K562 (cell line): ENCODE data around the gene ADAMTS14. TPM values are rescaled to one million over a fixed set of nuclear protein-coding genes. Genes with fewer than 3 reads are reported as not detected.

Source experiments
- ATAC-seq: fragments of 200-7000 bp; cut with Tn5 transposase; 3 replicates; pipeline ENCODE4 v1.9.1; 2020; ENCODE audit warnings: moderate library complexity
- BruUV-seq: library from RNA; stranded (reverse); fragments of 400-500 nt; replicated peaks from 2 replicates; lab custom pipeline; 2021; lab: Mats Ljungman, UMichigan
- CTCF ChIA-PET: fragments of 300-600 bp; formaldehyde crosslinking; extraction: SDS; loops from one replicate; lab custom pipeline; 2021; ENCODE audit warnings: low intra/inter-chr PET ratio; lab: Yijun Ruan, JAX
- POLR2A ChIA-PET: fragments of 300-600, 350-650 bp; sonication (Branson Sonifier 250); formaldehyde crosslinking; extraction: SDS; loops from one replicate; lab custom pipeline; 2021; ENCODE audit warnings: antibody characterized with exemption, inconsistent platforms; lab: Yijun Ruan, JAX
- DNase-seq, 4 experiments: peaks; one replicate each; pipeline versions ENCODE4 v3.0.0 to v3.0.0-alpha.2; 2011 to 2018; ENCODE audit warnings: low spot score in 3 of 4, mixed read lengths in 3 of 4; ENCODE audit errors: extremely low read depth in 1 of 4
- FAIRE-seq: peaks from 2 replicates; lab custom pipeline; 2011; peaks lifted over from hg19 to GRCh38; lab: Jason Lieb, UNC
- H2AFZ ChIP-seq: 2 replicates; pipeline ENCODE4 v1.6.0; 2011; ENCODE audit warnings: low read depth, low read length, control low read depth, inconsistent platforms
- H3K27ac ChIP-seq: fragments of 200-600 bp; 3 replicates; pipeline ENCODE4 v1.8.0; 2011; ENCODE audit warnings: low read depth, mild to moderate bottlenecking, control low read depth, inconsistent platforms, low read length, moderate library complexity, mixed read lengths; ENCODE audit errors: extremely low read depth
- H3K27me3 ChIP-seq, 2 experiments: fragments of 300-600 bp in 1 of 2; 2 replicates in 1 of 2; 3 replicates in 1 of 2; pipeline versions ENCODE4 v1.6.0 to v1.8.0; 2011; ENCODE audit warnings: inconsistent platforms in 2 of 2, low read length in 2 of 2, mild to moderate bottlenecking in 1 of 2, mixed read lengths in 1 of 2, moderate library complexity in 1 of 2; ENCODE audit not compliant: control insufficient read depth in 2 of 2, insufficient read depth in 2 of 2
- H3K36me3 ChIP-seq: fragments of 300-600 bp; 3 replicates; pipeline ENCODE4 v1.8.0; 2011; ENCODE audit warnings: mild to moderate bottlenecking, low read length, inconsistent platforms; ENCODE audit not compliant: control insufficient read depth, insufficient read depth
- H3K4me1 ChIP-seq, 2 experiments: fragments of 200-600 bp in 1 of 2; replicated peaks in 1 of 2; 2 replicates in 1 of 2; 3 replicates in 1 of 2; pipeline versions ENCODE4 v1.5.1 to v1.8.0; 2011; ENCODE audit warnings: inconsistent platforms in 2 of 2, low read length in 2 of 2, mild to moderate bottlenecking in 1 of 2, mixed read lengths in 1 of 2, moderate library complexity in 1 of 2; ENCODE audit not compliant: control insufficient read depth in 2 of 2, insufficient read depth in 2 of 2
- H3K4me2 ChIP-seq: 2 replicates; pipeline ENCODE4 v1.6.1; 2011; ENCODE audit warnings: low read length, control low read depth, inconsistent platforms, mixed read lengths; ENCODE audit not compliant: insufficient read depth
- H3K4me3 ChIP-seq: fragments of 200-600 bp; sonication (generic), shearing (Covaris generic); 2 replicates; pipeline ENCODE4 v1.5.1; 2016; ENCODE audit warnings: control low read depth, inconsistent platforms
- H3K79me2 ChIP-seq: fragments of 200-600 bp; 3 replicates; pipeline ENCODE4 v1.8.0; 2011; ENCODE audit warnings: low read length, inconsistent platforms; ENCODE audit not compliant: control insufficient read depth, insufficient read depth
- H3K9ac ChIP-seq, 2 experiments: 2 replicates each; pipeline versions ENCODE4 v1.6.0 to v1.6.1; 2011; ENCODE audit warnings: low read depth in 2 of 2, low read length in 2 of 2, control low read depth in 1 of 2, inconsistent platforms in 1 of 2, mild to moderate bottlenecking in 1 of 2, mixed read lengths in 1 of 2; ENCODE audit not compliant: insufficient read depth in 1 of 2
- H3K9me1 ChIP-seq: one replicate; pipeline ENCODE4 v1.6.0; 2011; ENCODE audit warnings: inconsistent platforms, mild to moderate bottlenecking, low read length, moderate library complexity; ENCODE audit not compliant: control insufficient read depth, insufficient read depth
- H3K9me3 ChIP-seq: replicated peaks from 2 replicates; pipeline ENCODE4 v1.5.1; 2011; ENCODE audit warnings: low read depth, low read length, inconsistent platforms; ENCODE audit not compliant: control insufficient read depth, insufficient read depth
- H4K20me1 ChIP-seq: replicated peaks from 2 replicates; pipeline ENCODE4 v1.6.1; 2011; ENCODE audit warnings: low read length, inconsistent platforms, mixed read lengths; ENCODE audit not compliant: control insufficient read depth, insufficient read depth
- BCOR ChIP-seq: fragments of 450-650 bp; IDR thresholded peaks from 2 replicates; pipeline ENCODE4 v1.6.1; 2016
- E2F1 ChIP-seq: sonication (generic); formaldehyde crosslinking; IDR thresholded peaks from 2 replicates; pipeline ENCODE4 v1.8.1; 2023; ENCODE audit warnings: mild to moderate bottlenecking, missing genetic modification reagents, moderate library complexity
- KDM1A ChIP-seq, 2 experiments: fragments of 450-650 bp; IDR thresholded peaks; 2 replicates each; pipeline ENCODE4 v1.6.1; 2016; ENCODE audit warnings: mild to moderate bottlenecking in 2 of 2
- NCOA1 ChIP-seq: fragments of 450-650 bp; IDR thresholded peaks from 2 replicates; pipeline ENCODE4 v1.6.1; 2016; ENCODE audit warnings: low read depth
- PTBP1 ChIP-seq: fragments of 200-400 bp; formaldehyde crosslinking; IDR thresholded peaks from 2 replicates; pipeline ENCODE4 v1.6.1; 2017; ENCODE audit warnings: low read depth, low read length
- PURB ChIP-seq: sonication (generic); formaldehyde crosslinking; IDR thresholded peaks from 2 replicates; pipeline ENCODE4 v1.9.0; 2021; ENCODE audit warnings: low read depth, mild to moderate bottlenecking, missing genetic modification reagents
- RBM25 ChIP-seq: fragments of 200-400 bp; formaldehyde crosslinking; IDR thresholded peaks from 2 replicates; pipeline ENCODE4 v1.6.1; 2018; ENCODE audit warnings: low read length, low read depth, moderate library complexity; ENCODE audit not compliant: severe bottlenecking
- TOE1 ChIP-seq, 2 experiments: fragments of 450-650 bp in 1 of 2; sonication (generic) in 1 of 2; formaldehyde crosslinking in 1 of 2; IDR thresholded peaks; 2 replicates each; pipeline versions ENCODE4 v1.7.1 to v1.8.0; 2016 to 2022; ENCODE audit warnings: borderline replicate concordance in 2 of 2, mild to moderate bottlenecking in 2 of 2, antibody characterized with exemption in 1 of 2, inconsistent platforms in 1 of 2, low read depth in 1 of 2, missing genetic modification reagents in 1 of 2, moderate library complexity in 1 of 2
- ZNF121 ChIP-seq: sonication (generic); formaldehyde crosslinking; conservative IDR thresholded peaks from 2 replicates; pipeline ENCODE4 v1.8.0; 2022; ENCODE audit warnings: missing genetic modification reagents
- ZNF280B ChIP-seq: fragments of 250-450 bp; sonication (Bioruptor Pico); IDR thresholded peaks from 2 replicates; pipeline ENCODE4 v1.5.1; 2021; ENCODE audit warnings: mild to moderate bottlenecking
- ZNF75A ChIP-seq: fragments of 450-650 bp; formaldehyde crosslinking; IDR thresholded peaks from 2 replicates; pipeline ENCODE4 v1.4.0; 2020; ENCODE audit warnings: mild to moderate bottlenecking
- WGBS: fragments of 100-300 bp; shearing (Covaris generic); methylation state at CpG from one replicate; pipeline ENCODE4 v1.1.6; 2016; ENCODE audit warnings: low coverage, mixed read lengths; ENCODE audit not compliant: insufficient coverage; ENCODE audit errors: missing lambda C conversion rate; 5-methylcytosine and 5-hydroxymethylcytosine counted together
- in situ Hi-C: fragments of 300-500 bp; cut with MboI; formaldehyde crosslinking; loops from 4 replicates; pipeline ENCODE4 v1.15.0; 2018; ENCODE audit warnings: inconsistent platforms, mixed read lengths
- intact Hi-C: fragments of 100-400 bp; cut with micrococcal nuclease; formaldehyde crosslinking; loops from 2 replicates; pipeline ENCODE4 v1.14.2; 2022
- polyA plus RNA-seq, 8 experiments: library from polyadenylated mRNA; depleted of rRNA in 4 of 8; stranded (reverse) in 5 of 8; unstranded in 3 of 8; fragments of >200 nt; fragmentation: Nextera tagmentation in 2 of 8; fragmentation: Illumina TruSeq in 1 of 8; extraction: Ambion mirVana in 2 of 8; extraction: Trizol in 1 of 8; gene quantifications; 2 replicates each; pipeline versions ENCODE4 v1.2.1 to v1.2.3, GENCODE V29; 2011 to 2014; ENCODE audit warnings: inconsistent platforms in 1 of 8, missing spikeins in 1 of 8
- total RNA-seq, 7 experiments: library from RNA; depleted of rRNA in 6 of 7; stranded (reverse); fragments of >200 nt in 6 of 7; fragmentation: Illumina TruSeq in 2 of 7; extraction: Trizol in 2 of 7; gene quantifications; 2 replicates each; pipeline versions ENCODE4 v1.2.1 to v1.2.3, GENCODE V29; 2011 to 2021; ENCODE audit warnings: low replicate concordance in 1 of 7
- TF ChIP-seq, protein P1 (sequence below): conservative IDR thresholded peaks from 2 replicates; pipeline ENCODE4 v1.6.1; 2011; ENCODE audit warnings: low read depth, mild to moderate bottlenecking, low read length; ENCODE audit not compliant: control insufficient read depth
- TF ChIP-seq, protein P2 (sequence below): sonication (generic); formaldehyde crosslinking; IDR thresholded peaks from 2 replicates; pipeline ENCODE4 v1.8.0; 2022; ENCODE audit warnings: missing genetic modification reagents, mild to moderate bottlenecking, moderate library complexity, borderline replicate concordance

ADAMTS14 gene
- total and polyA plus RNA-seq, 9 of the 15 experiments (the other 6 are each of a cell fraction or from before 2014, with no cell fraction given) = 0.04 to 37.4 (median 15.9) TPM

GRCh38 chr10:70699659-70700174 is 27.4 kb downstream of the ADAMTS14 start (continued):
- TF ChIP-seq, protein P1, sequence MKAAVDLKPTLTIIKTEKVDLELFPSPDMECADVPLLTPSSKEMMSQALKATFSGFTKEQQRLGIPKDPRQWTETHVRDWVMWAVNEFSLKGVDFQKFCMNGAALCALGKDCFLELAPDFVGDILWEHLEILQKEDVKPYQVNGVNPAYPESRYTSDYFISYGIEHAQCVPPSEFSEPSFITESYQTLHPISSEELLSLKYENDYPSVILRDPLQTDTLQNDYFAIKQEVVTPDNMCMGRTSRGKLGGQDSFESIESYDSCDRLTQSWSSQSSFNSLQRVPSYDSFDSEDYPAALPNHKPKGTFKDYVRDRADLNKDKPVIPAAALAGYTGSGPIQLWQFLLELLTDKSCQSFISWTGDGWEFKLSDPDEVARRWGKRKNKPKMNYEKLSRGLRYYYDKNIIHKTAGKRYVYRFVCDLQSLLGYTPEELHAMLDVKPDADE = 0 out of 2 replicates have a peak, but pooled peaks have one; percentile 34
- TF ChIP-seq E2F1 (CRISPR knock-in tag) (no peak), ZNF121 (CRISPR knock-in tag) (no peak), TOE1 (IDR thresholded peaks at IDR 0.05; ENCODE audit: borderline replicate concordance) (no peak), TOE1 (CRISPR knock-in tag; IDR thresholded peaks at IDR 0.05; ENCODE audit: borderline replicate concordance, low read depth) (no peak), ZNF75A (CRISPR knock-in tag) (no peak)

- no peak overlapping the region; a peak in 1 of 4 replicates for H3K9ac ChIP-seq
- BruUV-seq = no TSS peak
- H3K27me3 ChIP-seq = no peaks in the 10 kb centered on the region
- H3K4me2 ChIP-seq = no peak overlapping the region
- no peak overlapping the region for H3K27ac ChIP-seq
- no peaks in the 10 kb centered on the region for H3K9me1 ChIP-seq
- POLR2A ChIA-PET = interaction anchor here (0.7 to 1.6 kb wide), 6 partner anchors 9 to 39 kb away, joined by 3 to 6 read pairs (median 4); no protein-coding TSS in a partner anchor
- peaks cover 19 to 24% of the 10 kb centered on the region in 2 experiments for H3K4me1 ChIP-seq
- H3K36me3 ChIP-seq = peaks cover 84% of the 10 kb centered on the region
- H2AFZ ChIP-seq = no peak overlapping the region
- H3K79me2 ChIP-seq = peaks cover 36% of the 10 kb centered on the region
- in situ Hi-C loops (no loop called here), intact Hi-C loops (no loop called here)
- no peak overlapping the region for H3K4me3 ChIP-seq
- no peak for FAIRE-seq
- H3K9me3 ChIP-seq = no peaks in the 10 kb centered on the region
- DNase-seq = no peak
- CTCF ChIA-PET = no interaction called here
- WGBS = 93% methylated on average over 13 of the region's 15 CpGs
- 0 out of 2 replicates have a peak, but pooled peaks cover 5% of the 10 kb centered on the region for H4K20me1 ChIP-seq
- no peak for ATAC-seq
- TF ChIP-seq RBM25 = peak; percentile 89
- peak in 1 of 2 experiments; percentile 51; a peak in 1 of 4 replicates for TF ChIP-seq KDM1A (IDR thresholded peaks at IDR 0.05)
- TF ChIP-seq PURB (CRISPR knock-in tag) = no peak
- TF ChIP-seq PTBP1 = peak; percentile 77; the same call in 1 of the 2 replicates
- TF ChIP-seq BCOR = peak; percentile 75
- no peak for TF ChIP-seq NCOA1
- no peak for TF ChIP-seq ZNF280B
- TF ChIP-seq, protein P2, sequence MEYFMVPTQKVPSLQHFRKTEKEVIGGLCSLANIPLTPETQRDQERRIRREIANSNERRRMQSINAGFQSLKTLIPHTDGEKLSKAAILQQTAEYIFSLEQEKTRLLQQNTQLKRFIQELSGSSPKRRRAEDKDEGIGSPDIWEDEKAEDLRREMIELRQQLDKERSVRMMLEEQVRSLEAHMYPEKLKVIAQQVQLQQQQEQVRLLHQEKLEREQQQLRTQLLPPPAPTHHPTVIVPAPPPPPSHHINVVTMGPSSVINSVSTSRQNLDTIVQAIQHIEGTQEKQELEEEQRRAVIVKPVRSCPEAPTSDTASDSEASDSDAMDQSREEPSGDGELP (CRISPR knock-in tag) = no peak
Measured at GRCh38 chr10:70702190-70702763, 30.0 kb downstream of the ADAMTS14 start.
